HG03066 (cell line): ENCODE data around the gene UNC5C.

Experiments used
- ATAC-seq: cut with Tn5 transposase; IDR thresholded peaks from one replicate; pipeline ENCODE4 v1.9.1; 2021; ENCODE audit warnings: low read depth; ENCODE audit not compliant: unreplicated experiment

The UNC5C gene

DNA sequence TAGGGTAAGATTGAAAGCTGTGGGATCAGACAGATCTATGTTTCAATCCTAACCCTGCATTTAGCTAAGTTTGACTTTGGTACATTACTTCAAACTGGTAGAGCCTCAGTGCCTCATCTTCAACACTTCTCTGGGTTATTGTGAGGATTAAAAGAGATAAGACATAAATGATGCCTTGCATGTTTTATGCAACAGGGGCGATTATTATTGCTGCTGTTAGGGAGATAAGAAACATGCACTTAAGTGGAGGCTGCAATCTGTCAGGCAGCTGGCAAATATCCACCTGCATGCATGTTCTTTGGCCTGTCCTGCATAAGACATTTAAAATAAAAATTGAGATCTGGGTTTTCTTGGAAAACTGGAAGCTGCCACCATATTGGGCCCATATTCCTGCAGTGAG, 24.6 kb downstream of the UNC5C start:
- no peak for ATAC-seq

DNA sequence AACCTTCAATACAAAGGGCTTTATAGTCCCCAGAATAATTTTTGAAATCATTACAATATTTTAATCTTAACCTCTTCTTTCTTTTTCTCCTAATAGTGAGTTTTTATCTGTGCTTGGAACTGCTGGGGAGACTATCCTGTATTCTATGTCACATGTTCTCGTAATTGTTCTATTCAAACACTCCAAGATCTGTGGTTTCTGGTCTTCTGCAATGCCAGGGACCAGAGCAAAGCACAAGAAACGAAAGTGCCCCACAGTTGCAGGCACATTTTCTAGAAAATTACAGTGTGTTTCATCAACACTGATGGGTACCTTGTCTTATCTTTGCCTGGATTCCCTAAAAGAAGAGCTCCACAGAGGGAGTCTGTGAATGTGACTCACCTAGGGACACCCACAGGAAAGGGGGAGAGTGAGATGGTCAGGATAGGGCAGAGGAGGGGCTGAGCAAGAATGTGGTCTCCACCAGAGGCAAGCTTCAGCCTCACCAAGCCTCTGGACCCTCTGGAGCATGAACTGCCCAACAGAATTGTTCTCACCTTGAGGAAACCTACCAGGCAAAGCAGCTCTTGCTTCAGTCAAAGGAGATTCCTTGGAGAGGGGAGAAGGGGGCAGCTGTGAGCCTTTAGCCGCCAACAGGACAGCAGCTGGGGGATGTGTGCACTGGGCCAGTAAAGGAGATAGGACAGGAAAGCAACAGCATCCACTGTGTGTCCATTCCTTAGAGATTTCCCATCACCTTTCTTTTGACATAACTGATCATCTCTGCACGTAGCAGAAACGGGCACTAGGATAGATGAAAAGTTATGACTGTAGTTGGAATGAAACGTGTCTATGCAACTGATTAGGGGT, 25.9 kb downstream of the UNC5C start:
- no peak for ATAC-seq

DNA sequence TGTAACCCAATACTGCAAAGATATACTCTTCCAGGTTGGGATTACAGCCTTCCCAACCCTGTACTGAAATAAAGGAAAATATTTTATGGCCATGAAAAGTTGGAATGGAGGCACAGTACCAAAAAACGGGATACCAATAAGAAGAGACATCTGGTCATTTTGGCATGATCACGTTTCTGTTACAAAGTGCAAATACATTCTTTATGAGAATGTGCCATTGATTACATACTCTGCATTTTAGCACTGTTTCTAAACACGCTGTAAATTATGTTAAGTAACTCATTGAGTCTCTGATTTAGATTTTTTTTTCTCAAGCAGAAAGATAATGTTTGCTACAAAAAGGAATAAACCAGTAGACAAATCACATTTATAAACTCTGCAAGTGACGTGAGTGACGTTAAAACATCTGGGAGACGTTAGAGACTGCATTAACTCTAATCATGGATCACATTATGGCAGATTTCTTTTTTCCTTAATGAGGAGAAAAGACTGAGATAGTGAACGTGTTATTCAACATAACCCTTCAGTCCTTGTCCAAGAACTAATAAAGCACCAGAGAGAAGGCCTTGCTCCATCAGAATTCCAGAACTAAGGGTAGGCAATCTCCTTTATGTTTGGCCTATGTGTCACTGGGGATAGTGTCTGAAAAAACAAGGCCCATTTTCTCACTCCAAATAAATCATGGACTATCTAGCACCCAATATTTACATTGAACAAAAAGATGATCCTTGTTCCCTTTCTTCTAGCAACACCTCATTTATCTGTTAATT, 31.0 kb downstream of the UNC5C start:
- ATAC-seq: no peak

DNA sequence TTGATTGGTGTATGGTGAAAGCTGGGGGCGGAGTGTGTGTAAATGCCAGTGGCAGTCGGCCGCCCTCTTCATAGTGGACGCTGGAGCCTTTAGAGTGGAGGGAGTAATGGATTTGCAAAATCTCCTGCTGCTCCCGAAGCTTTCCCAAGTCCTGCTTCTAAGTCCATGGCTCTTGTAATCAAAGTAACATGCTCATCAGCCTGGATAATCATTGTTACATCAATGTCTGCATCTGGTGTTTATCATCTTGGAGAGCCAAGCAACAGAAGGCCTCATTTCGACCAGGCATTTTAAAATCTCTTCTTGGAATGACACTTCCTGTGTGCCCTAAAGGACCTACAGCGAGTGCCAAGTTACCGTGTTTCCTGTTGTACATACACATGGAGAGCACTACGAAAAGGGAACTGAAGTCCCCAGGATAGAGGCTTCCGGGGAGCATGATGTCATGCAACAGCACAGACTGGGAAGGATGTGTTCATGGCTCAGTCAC, 32.2 kb downstream of the UNC5C start:
- no peak for ATAC-seq

DNA sequence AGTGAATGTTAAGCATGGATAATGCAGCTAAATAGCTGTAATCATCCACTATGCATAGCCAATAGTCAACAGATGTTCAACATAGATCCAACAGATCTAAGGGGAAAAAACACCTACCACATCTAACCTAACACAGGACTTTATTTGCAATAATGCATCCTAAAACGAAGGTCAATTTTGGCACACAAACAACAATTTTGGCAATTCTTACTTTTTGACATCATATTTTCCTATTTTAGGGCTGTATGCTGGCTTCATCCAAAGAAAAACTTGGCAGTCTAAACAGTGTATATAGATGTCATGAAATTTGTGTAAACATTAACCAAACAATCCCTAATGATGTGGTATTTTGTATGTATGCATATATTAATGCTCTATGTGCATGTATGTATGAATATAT, 33.2 kb downstream of the UNC5C start:
- no peak for ATAC-seq

DNA sequence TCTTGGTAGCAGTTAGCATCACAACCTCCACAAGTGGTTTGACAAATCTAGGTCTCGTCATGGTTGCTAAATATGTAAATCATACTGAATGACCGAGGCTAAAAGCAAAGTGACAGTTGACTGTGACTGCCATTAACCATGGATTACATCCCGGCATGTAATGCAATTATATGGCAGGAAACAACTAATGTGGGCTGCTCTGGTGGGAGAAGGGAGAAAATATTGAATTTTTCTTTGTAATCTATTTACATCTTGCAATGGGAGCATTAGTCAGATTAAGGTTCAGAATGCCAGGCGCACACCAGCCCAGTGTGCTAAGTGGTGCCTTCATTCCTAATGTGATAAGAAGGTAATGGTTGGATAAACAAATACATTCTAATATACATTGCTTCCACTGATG, 35.8 kb downstream of the UNC5C start:
- no peak for ATAC-seq

DNA sequence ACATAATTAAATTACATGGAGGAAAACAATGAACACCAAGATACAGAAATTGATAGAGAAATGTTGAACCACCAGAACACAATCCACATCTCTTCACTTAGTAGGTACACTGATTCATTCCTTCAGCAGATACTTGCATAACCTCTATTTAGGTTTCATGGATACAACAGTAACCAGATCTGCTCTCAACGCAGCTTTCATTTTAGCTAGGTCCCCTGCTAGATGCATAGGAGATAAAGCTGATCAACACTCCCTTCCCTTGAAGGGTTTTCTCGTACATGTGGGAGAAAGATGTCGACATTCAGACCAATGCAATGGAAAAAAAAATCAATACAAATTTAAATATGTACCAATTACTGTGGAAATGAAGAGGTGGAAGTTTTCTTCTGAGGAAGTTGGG, 37.3 kb downstream of the UNC5C start:
- no peak for ATAC-seq

DNA sequence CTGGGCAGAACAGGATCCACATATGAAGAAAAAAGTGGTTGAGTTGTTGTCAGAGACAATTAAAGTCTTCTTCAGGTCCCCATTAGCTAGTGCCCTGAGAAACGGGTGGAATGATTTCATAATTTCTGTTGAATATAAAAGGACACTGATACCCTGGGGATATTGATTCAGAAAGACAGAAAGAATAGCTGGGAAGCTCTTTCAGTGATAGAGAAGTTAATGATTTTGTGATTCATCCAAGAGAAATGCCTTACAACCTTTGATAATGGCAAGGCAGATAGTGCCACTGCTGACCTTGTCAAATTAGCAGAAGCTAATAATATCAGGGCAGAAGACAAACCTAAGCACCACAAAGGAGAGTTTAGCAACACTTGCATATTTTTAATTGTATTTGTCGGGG, 37.9 kb downstream of the UNC5C start:
- ATAC-seq: no peak

DNA sequence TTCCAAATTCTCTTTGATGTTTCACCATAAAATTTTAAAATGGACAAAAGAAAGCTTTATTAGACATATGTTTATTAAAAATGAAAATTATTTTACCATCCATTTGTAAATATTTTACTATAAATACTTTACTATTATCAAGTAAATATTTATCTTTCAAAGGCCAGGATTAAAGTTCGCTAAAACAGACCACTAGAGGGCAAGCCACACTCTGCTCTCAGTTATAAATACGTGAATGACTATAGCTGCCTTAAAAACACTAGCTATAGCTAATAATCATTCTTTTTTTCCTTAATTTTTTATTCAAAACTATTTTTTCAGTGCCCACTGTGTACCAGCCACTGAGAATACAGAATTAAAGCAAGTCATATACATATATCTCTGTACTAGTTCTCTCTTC, 38.6 kb downstream of the UNC5C start:
- no peak for ATAC-seq

DNA sequence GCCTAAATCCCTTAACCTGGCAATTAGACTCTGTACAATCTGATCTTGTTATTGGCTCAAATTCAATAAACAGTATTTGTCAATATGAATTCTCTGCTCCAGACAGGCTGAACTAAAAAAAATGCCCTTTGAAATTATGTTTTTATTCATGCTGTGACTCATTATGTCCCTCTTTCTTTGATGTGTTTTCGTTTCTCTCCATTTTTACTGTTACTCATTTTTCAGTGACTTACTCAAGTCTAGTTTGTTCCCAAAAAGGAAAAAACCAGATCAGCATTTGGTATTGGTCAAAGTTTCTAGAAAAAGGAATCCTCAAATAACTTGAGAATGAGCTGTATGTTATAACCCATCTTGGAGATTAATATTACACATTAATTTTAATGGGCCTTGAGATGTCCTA, 40.4 kb downstream of the UNC5C start:
- no peak for ATAC-seq

DNA sequence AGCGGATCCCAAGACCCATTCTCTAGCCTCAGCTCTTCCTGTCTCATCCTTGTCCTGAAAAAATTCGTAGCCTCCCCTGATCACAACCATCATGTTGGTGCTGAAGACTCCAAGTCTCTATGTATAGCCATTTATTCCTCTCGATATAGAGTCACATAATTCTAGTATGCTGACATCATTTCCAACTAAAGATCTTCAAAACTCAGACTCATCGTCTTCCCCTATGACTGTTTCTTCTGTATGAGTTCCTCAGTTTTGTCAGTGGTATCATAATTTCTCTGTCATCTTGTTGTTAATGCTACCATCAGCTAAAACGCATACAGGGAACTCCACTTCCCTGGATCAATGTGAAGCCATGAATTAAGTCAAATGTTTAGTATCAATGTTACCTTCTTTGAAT, 41.2 kb downstream of the UNC5C start:
- no peak for ATAC-seq

DNA sequence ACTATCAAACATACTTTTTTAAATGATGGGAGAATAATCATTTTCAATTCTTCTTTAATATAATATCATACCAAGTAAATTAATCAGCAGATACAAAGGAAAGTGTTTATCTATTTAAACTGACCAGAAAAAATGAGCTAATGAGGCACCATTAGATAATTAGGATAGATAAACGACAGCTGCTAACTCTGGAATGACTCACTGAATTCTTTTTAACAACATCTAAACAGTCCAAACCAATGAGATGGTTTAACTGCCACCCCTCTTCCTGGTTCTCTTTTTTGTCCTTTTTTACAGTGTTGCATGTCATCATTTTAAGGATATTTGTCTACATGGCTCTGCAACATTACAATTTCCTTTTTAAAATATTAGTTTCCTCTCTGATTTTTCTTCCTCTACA, 41.6 kb downstream of the UNC5C start:
- ATAC-seq: no peak

DNA sequence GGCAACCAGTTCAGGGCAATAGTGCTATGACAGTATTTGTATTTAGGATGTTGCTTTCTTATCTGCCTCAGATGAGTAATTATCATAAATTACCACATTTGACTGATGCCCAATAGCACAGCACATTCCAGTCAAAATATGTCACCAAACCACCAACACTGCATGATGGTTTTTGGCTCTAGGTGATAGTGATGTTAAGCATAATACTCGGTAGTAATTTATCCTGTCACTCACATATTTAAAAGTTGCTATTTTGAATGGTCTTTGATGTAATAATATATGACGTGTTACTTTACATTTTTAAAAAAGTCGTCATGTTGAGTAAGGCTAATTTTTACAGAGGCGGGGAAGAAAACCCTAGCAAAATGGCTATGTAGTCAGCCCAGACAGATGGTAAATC, 42.5 kb downstream of the UNC5C start:
- no peak for ATAC-seq

DNA sequence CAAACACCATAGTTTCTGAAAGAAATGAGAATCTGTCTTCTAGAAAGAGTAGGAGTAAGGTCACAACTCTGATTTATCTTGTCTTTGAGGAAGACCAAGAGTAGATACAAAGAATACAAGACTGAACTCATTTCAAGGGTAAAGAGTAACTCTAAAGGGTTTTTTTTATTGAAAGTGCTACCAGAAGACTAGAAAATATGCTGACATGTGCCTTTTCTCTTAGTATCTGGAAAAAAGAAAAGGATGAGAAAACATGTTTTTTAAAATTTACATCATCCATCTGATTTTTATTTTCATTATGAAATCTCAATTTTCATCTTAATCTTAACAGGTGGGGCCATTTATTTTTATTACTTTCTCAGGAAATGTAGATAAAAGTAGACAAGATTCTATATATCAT, 43.0 kb downstream of the UNC5C start:
- ATAC-seq: no peak

DNA sequence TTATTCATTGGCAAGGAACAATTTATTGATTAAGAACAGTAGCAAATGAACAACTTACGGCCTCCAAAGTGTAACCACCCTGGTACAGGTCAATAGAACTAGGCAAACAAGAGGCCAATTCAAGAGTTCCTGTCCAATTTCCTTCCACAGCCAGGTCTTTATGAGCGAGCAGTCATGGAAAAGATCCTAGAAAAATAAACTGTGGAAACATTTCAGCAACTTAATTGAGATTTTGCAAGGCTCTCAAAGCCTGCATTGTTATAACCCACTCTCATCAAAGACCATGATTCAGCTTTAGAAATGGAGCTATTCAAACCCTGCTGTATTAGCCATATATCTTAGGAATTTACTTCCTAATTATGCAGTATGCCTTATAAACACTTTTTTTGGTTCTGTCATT, 43.6 kb downstream of the UNC5C start:
- no peak for ATAC-seq

DNA sequence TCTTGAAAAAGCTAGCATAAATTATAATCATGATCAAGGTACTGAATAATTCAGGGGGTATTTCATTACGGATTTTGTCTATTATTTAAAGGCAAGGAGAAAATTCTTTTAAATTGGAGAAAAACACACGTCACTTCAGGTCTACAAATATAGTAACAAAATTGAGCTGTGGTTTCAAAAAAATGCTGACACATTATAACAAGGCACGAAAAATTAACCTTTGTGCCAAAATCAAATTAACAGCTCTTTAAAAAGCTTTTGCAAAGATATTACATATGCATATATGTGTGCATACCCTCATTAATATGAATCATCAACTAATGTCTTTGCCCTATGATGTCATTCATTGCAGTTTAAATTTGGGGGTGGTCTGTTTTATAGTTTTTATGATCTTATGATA, 44.3 kb downstream of the UNC5C start:
- no peak for ATAC-seq

DNA sequence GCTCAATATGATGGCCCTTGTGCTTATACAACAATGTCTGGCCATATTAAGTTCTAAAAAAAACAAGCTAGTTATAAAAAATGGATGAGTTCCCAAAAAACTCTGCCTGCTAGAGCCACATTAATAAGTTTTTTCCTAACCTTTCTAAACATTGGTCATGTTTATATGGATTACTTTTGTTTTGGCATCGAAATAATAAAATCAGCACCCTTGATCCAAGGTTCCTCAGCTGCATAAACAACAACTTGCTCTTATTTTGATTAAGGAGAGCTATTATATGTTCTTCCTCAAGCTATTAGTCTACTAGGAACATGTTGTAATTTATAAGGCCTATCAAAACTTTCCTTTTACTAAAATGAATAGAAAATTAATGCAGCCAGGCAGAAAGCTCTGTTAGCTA, 48.4 kb downstream of the UNC5C start:
- no peak for ATAC-seq

DNA sequence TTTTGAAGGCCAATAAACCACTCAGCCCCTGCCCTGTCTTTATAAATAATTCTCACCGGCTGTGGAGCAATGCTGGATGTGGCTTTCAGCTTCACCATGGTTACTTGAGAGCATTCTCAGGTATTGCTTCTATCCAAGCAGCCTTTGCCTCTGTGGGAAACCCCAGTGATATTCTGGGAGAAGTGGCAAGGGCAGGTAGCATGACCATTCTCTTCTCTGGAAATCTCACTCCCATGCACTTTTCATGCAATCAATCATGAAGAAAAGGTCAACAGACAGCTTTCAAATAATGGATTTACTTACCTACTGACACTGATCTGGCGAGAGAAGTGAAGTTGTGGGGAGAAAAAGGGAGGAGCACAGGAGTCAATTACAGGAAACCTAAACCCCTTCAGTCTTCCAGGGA, 49.5 kb downstream of the UNC5C start:
- ATAC-seq: no peak

DNA sequence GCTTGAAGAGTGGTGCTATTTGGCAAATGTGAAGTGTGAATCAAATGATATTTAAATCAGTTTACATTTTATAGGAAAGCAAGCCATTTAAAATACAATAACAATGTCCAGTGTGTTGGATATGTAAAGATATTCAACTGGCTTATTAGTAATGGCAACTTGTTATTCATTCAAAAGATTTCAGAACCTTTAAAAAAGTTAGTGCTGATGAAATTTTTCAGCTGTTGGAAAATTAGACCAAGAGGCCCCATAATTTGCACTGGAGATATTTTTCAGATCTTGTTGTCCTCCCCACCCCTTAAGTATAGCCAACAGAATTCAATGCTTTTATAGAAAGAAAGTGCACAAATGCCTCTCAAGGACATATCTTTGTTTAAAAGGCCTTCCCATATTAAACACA, 54.6 kb downstream of the UNC5C start:
- ATAC-seq: no peak

DNA sequence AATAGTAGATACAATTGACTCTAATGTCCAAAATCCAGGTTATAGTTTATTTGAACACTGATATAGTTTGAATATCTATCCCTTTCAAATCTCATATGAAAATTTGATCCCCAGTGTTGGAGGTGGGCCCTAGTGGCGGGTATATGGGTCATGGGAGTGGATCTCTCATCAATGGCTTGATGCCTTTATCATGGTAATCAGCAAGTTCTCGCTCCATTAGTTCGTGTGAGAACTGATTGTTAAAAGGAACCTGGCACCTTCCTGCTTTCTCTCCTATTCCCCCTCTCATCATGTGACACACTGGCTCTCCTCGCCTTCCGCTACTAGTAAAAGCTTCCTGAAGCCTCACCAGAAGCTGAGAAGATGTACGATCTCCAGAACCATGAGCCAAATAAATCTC, 70.1 kb downstream of the UNC5C start:
- ATAC-seq: no peak

DNA sequence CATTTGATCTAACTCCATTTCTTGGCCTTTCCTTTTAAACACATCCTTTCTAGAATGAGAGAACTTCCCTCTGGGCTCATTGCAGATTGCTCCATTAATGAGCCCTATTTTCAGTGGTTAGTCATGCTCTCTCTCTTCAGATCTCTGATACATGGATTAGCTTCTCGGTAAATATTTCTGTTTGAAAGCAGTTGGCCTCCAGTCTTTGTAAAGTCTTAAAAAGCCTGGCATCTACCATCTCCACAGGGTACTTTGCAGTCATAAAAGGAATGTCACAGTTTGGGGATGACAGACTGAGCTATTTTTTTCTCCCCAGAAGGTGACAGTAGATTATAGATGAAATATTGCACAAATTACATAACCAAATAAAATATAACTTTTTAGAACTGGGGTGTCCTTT, 72.7 kb downstream of the UNC5C start:
- no peak for ATAC-seq

DNA sequence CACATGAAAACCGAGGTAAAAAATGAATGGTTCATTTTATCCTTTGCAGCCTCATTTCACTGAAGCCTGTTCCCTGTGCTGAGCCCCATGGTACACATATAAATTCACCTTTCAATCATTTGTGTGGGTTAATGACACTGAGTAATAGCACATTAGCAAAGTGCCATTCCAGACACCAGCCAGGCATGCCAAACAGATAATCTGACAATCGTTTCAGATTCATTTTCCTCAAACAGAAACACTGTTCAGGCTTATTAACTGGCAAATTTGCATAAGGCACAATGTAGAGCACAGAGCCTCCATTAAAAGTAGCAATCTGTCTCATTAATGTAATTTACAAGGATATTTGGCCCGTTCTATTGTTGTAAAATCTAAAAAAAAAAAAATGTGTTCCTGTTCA, 76.2 kb downstream of the UNC5C start:
- no peak for ATAC-seq
